GM23338 (cell line): ENCODE results near the gene VCX2. TPM values are rescaled to one million over a fixed set of nuclear protein-coding genes. Genes with fewer than 3 reads are reported as not detected.

Source experiments
- ATAC-seq: fragments of 200-7000 bp; cut with Tn5 transposase; 3 replicates; pipeline ENCODE4 v1.9.1; 2020
- DNase-seq: peaks from one replicate; pipeline ENCODE4 v3.0.0-alpha.2; 2015; ENCODE audit warnings: low spot score
- H2AFZ ChIP-seq: fragments of 200-600 bp; sonication (generic); 2 replicates; pipeline ENCODE4 v1.8.0; 2016; ENCODE audit warnings: antibody characterized with exemption, mild to moderate bottlenecking, moderate library complexity
- H3F3A ChIP-seq: fragments of 200-600 bp; sonication (generic); replicated peaks from 2 replicates; pipeline ENCODE4 v1.8.0; 2017; ENCODE audit warnings: antibody characterized with exemption, mixed run types, low read depth
- H3K27ac ChIP-seq: fragments of 200-600 bp; sonication (generic); 2 replicates; pipeline ENCODE4 v1.6.1; 2016; ENCODE audit warnings: low read depth
- H3K27me3 ChIP-seq: fragments of 200-600 bp; sonication (generic); 2 replicates; pipeline ENCODE4 v1.8.0; 2016; ENCODE audit warnings: mild to moderate bottlenecking, mixed run types, moderate library complexity; ENCODE audit not compliant: insufficient read depth
- H3K36me3 ChIP-seq: fragments of 200-600 bp; sonication (generic); 2 replicates; pipeline ENCODE4 v1.8.0; 2016; ENCODE audit warnings: mild to moderate bottlenecking; ENCODE audit not compliant: insufficient read depth
- H3K4me1 ChIP-seq: fragments of 200-600 bp; sonication (generic); 2 replicates; pipeline ENCODE4 v1.8.0; 2016; ENCODE audit warnings: mild to moderate bottlenecking, moderate library complexity; ENCODE audit not compliant: insufficient read depth
- H3K4me2 ChIP-seq: fragments of 200-600 bp; sonication (generic); 2 replicates; pipeline ENCODE4 v1.7.1; 2017; ENCODE audit warnings: mixed run types
- H3K4me3 ChIP-seq: fragments of 200-600 bp; sonication (generic); 2 replicates; pipeline ENCODE4 v1.6.1; 2016; ENCODE audit warnings: mixed run types
- H3K79me2 ChIP-seq: fragments of 200-600 bp; sonication (generic); replicated peaks from 2 replicates; pipeline ENCODE4 v1.8.0; 2017; ENCODE audit warnings: mild to moderate bottlenecking; ENCODE audit not compliant: insufficient read depth
- H3K9me2 ChIP-seq: fragments of 200-600 bp; sonication (generic); 2 replicates; pipeline ENCODE4 v1.8.0; 2017; ENCODE audit not compliant: insufficient read depth
- H4K20me1 ChIP-seq: fragments of 200-600 bp; sonication (generic); replicated peaks from 2 replicates; pipeline ENCODE4 v1.8.0; 2017; ENCODE audit warnings: mild to moderate bottlenecking; ENCODE audit not compliant: insufficient read depth
- H3K27ac Mint-ChIP-seq: 2 replicates; pipeline ENCODE4 v1.8.0; 2020; ENCODE audit warnings: inconsistent platforms, mild to moderate bottlenecking, moderate library complexity, mixed read lengths
- H3K27me3 Mint-ChIP-seq: 3 replicates; pipeline ENCODE4 v1.8.0; 2022; ENCODE audit warnings: low read depth, mild to moderate bottlenecking, moderate library complexity, mixed read lengths, inconsistent platforms; ENCODE audit not compliant: insufficient read depth, poor library complexity
- H3K36me3 Mint-ChIP-seq: 3 replicates; pipeline ENCODE4 v1.8.0; 2021; ENCODE audit warnings: low read depth, mild to moderate bottlenecking, inconsistent platforms, moderate library complexity, mixed read lengths
- H3K4me1 Mint-ChIP-seq: 3 replicates; pipeline ENCODE4 v1.8.0; 2020; ENCODE audit warnings: mild to moderate bottlenecking, inconsistent platforms, mixed read lengths
- H3K4me3 Mint-ChIP-seq: 3 replicates; pipeline ENCODE4 v1.8.0; 2021; ENCODE audit warnings: moderate library complexity, mild to moderate bottlenecking, inconsistent platforms, mixed read lengths
- H3K9me3 Mint-ChIP-seq: 3 replicates; pipeline ENCODE4 v1.8.0; 2020; ENCODE audit warnings: moderate library complexity, mild to moderate bottlenecking, inconsistent platforms, mixed read lengths
- CREB1 ChIP-seq: fragments of 250-450 bp; sonication (Bioruptor Pico); IDR thresholded peaks from 2 replicates; pipeline ENCODE4 v1.5.0; 2020; ENCODE audit warnings: low read depth, mild to moderate bottlenecking, moderate library complexity
- CTCF ChIP-seq, 2 experiments: fragments of 200-600 bp in 1 of 2; sonication (generic) in 1 of 2; conservative IDR thresholded peaks; 2 replicates each; pipeline versions ENCODE4 v1.5.1 to v1.6.1; 2016 to 2017; ENCODE audit warnings: antibody characterized with exemption in 2 of 2, low read depth in 2 of 2, mild to moderate bottlenecking in 2 of 2, moderate library complexity in 1 of 2
- ETS1 ChIP-seq: IDR thresholded peaks from 2 replicates; pipeline ENCODE4 v1.6.1; 2016; ENCODE audit warnings: antibody characterized with exemption
- EZH2 ChIP-seq: fragments of 200-600 bp; sonication (generic); IDR thresholded peaks from one replicate; pipeline ENCODE4 v1.8.0; 2017; ENCODE audit warnings: antibody characterized with exemption, mild to moderate bottlenecking, low read depth; ENCODE audit not compliant: unreplicated experiment
- EZH2phosphoT487 ChIP-seq: fragments of 200-600 bp; sonication (generic); IDR thresholded peaks from one replicate; pipeline ENCODE4 v1.8.1; 2018; ENCODE audit warnings: antibody characterized with exemption; ENCODE audit not compliant: unreplicated experiment
- JUNB ChIP-seq: IDR thresholded peaks from one replicate; pipeline ENCODE4 v1.6.1; 2016; ENCODE audit warnings: antibody characterized with exemption; ENCODE audit not compliant: unreplicated experiment
- NANOG ChIP-seq: IDR thresholded peaks from 2 replicates; pipeline ENCODE4 v1.6.1; 2016; ENCODE audit warnings: antibody characterized with exemption, borderline replicate concordance
- POLR2AphosphoS5 ChIP-seq: IDR thresholded peaks from 2 replicates; pipeline ENCODE4 v1.6.1; 2016; ENCODE audit warnings: antibody characterized with exemption, low read depth
- REST ChIP-seq: IDR thresholded peaks from one replicate; pipeline ENCODE4 v1.6.1; 2018; ENCODE audit warnings: antibody characterized with exemption; ENCODE audit not compliant: unreplicated experiment
- STAT1 ChIP-seq: IDR thresholded peaks from one replicate; pipeline ENCODE4 v1.6.1; 2016; ENCODE audit warnings: antibody characterized with exemption; ENCODE audit not compliant: unreplicated experiment
- ZNF114 ChIP-seq: fragments of 250-450 bp; sonication (Bioruptor Pico); IDR thresholded peaks from 2 replicates; pipeline ENCODE4 v1.5.0; 2020; ENCODE audit warnings: mild to moderate bottlenecking, moderate library complexity
- ZNF331 ChIP-seq: fragments of 250-450 bp; sonication (Bioruptor Pico); IDR thresholded peaks from 2 replicates; pipeline ENCODE4 v1.5.0; 2020; ENCODE audit warnings: low read depth, mild to moderate bottlenecking, moderate library complexity
- ZNF462 ChIP-seq: fragments of 250-450 bp; sonication (Bioruptor Pico); IDR thresholded peaks from 2 replicates; pipeline ENCODE4 v1.5.0; 2020; ENCODE audit warnings: mild to moderate bottlenecking, moderate library complexity
- polyA plus RNA-seq: library from polyadenylated mRNA; unstranded; fragments of >200 nt; fragmentation: Nextera tagmentation; extraction: Ambion mirVana; gene quantifications from 2 replicates; pipeline ENCODE4 v1.2.1, GENCODE V29; 2016
- total RNA-seq: library from RNA; depleted of rRNA; stranded (reverse); fragments of >200 nt; shearing (Covaris generic); gene quantifications from 2 replicates; pipeline ENCODE4 v1.2.3, GENCODE V29; 2014

Gene VCX2
- total and polyA plus RNA-seq, 2 experiments from 2014 or later = not detected

GRCh38 chrX:8140986-8141744 lies 29.9 kb downstream of the VCX2 start:
- no peaks in the 10 kb centered on the region for H3K9me3 Mint-ChIP-seq
- no peak for DNase-seq
- H3K4me1 Mint-ChIP-seq = peaks cover 11% of the 10 kb centered on the region
- no peaks in the 10 kb centered on the region for H4K20me1 ChIP-seq
- no peak overlapping the region for H3K4me3 Mint-ChIP-seq
- H2AFZ ChIP-seq = no peak overlapping the region
- H3K36me3 ChIP-seq = no peaks in the 10 kb centered on the region
- no peak overlapping the region for H3K4me3 ChIP-seq
- TF ChIP-seq STAT1 (no peak), ETS1 (no peak), REST (no peak), JUNB (no peak), NANOG (no peak), ZNF462 (CRISPR knock-in tag) (no peak), EZH2phosphoT487 (no peak), EZH2 (no peak), ZNF114 (CRISPR knock-in tag) (no peak), CREB1 (CRISPR knock-in tag) (no peak), CTCF (conservative IDR thresholded peaks at IDR 0.05; ENCODE audit: low read depth in 2 of 2) (no peak), ZNF331 (no peak), POLR2AphosphoS5 (no peak)
- H3K27me3 Mint-ChIP-seq = no peaks in the 10 kb centered on the region
- no peak overlapping the region for H3K27ac ChIP-seq
- peaks cover 3% of the 10 kb centered on the region; the same call in 1 of the 3 replicates for H3K36me3 Mint-ChIP-seq
- no peaks in the 10 kb centered on the region for H3K4me1 ChIP-seq
- no peaks in the 10 kb centered on the region for H3K27me3 ChIP-seq
- H3K4me2 ChIP-seq = no peak overlapping the region
- H3F3A ChIP-seq = no peaks in the 10 kb centered on the region
- ATAC-seq = no peak
- no peaks in the 10 kb centered on the region for H3K9me2 ChIP-seq
- no peak overlapping the region for H3K27ac Mint-ChIP-seq
- no peaks in the 10 kb centered on the region for H3K79me2 ChIP-seq
